ENCODE data around the gene PTPN6. TPM values are rescaled to one million over a fixed set of nuclear protein-coding genes. Genes with fewer than 3 reads are reported as not detected.

Gene PTPN6
- total RNA-seq, 1 experiment from 2014 or later = 13.7 TPM

GRCh38 chr12:6912164-6912935 is 38.8 kb upstream of the PTPN6 start:
- DNase-seq (ENCODE audit: low read depth, low spot score) (no peak), ATAC-seq (no peak)
- Histone ChIP-seq H3K4me3 (ENCODE audit: low read depth in 2 of 2, low read length in 2 of 2) (no peak overlapping the region), H3K36me3 (ENCODE audit: control insufficient read depth, insufficient read depth, low read length) (no peaks in the 10 kb centered on the region; the same call in 1 of the 2 replicates), H3K27ac (ENCODE audit: low read length) (no peak overlapping the region), H3K4me1 (ENCODE audit: control insufficient read depth, insufficient read depth, low read length) (peaks cover 4% of the 10 kb centered on the region; the same call in 1 of the 2 replicates), H3K27me3 (ENCODE audit: control insufficient read depth, insufficient read depth, low read length) (no peaks in the 10 kb centered on the region), H3K9me3 (ENCODE audit: control insufficient read depth, insufficient read depth, low read depth, low read length) (no peaks in the 10 kb centered on the region)
- intact Hi-C loops (cut with micrococcal nuclease; ENCODE audit: unreplicated experiment) (no loop called here), in situ Hi-C loops (cut with HindIII; ENCODE audit: low pct_unique_long_range_greater_than_20kb, low sequenced_read_pairs) (no loop called here)
- TF ChIP-seq SIN3A (IDR thresholded peaks at IDR 0.05; ENCODE audit: borderline replicate concordance, insufficient read depth, low read depth, low read length) = no peak
- TF ChIP-seq CTCF (IDR thresholded peaks at IDR 0.05) = no peak
- no peak for TF ChIP-seq POLR2AphosphoS5 (IDR thresholded peaks at IDR 0.05; ENCODE audit: low read depth, low read length)
- TF ChIP-seq, protein P1, sequence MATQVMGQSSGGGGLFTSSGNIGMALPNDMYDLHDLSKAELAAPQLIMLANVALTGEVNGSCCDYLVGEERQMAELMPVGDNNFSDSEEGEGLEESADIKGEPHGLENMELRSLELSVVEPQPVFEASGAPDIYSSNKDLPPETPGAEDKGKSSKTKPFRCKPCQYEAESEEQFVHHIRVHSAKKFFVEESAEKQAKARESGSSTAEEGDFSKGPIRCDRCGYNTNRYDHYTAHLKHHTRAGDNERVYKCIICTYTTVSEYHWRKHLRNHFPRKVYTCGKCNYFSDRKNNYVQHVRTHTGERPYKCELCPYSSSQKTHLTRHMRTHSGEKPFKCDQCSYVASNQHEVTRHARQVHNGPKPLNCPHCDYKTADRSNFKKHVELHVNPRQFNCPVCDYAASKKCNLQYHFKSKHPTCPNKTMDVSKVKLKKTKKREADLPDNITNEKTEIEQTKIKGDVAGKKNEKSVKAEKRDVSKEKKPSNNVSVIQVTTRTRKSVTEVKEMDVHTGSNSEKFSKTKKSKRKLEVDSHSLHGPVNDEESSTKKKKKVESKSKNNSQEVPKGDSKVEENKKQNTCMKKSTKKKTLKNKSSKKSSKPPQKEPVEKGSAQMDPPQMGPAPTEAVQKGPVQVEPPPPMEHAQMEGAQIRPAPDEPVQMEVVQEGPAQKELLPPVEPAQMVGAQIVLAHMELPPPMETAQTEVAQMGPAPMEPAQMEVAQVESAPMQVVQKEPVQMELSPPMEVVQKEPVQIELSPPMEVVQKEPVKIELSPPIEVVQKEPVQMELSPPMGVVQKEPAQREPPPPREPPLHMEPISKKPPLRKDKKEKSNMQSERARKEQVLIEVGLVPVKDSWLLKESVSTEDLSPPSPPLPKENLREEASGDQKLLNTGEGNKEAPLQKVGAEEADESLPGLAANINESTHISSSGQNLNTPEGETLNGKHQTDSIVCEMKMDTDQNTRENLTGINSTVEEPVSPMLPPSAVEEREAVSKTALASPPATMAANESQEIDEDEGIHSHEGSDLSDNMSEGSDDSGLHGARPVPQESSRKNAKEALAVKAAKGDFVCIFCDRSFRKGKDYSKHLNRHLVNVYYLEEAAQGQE (IDR thresholded peaks at IDR 0.05; ENCODE audit: insufficient read depth in 1 of 2, low read depth in 2 of 2, low read length in 1 of 2) = no peak
- TF ChIP-seq TCF7L2 (IDR thresholded peaks at IDR 0.05; ENCODE audit: low read depth, low read length) = no peak
- CTCF ChIA-PET = interaction anchor here (0.7 to 1.0 kb wide), 2 partner anchors 13 to 194 kb away, joined by 3 read pairs; no protein-coding TSS in a partner anchor
- BruUV-seq (replicated peaks) = no TSS peak
- POLR2A ChIA-PET = no interaction called here

GRCh38 chr12:6914246-6914946 is 36.8 kb upstream of the PTPN6 start, which contains the start of gene ENO2:
Gene ENO2, plus strand, starts transcription at chr12:6914580. Its CDS starts 1,253 bp downstream, at chr12:6915833.
- peak within 1 kb of the TSS; percentile 43 to 69 for H3K4me3 ChIP-seq (ENCODE audit: low read depth in 2 of 2, low read length in 2 of 2)
- H3K36me3 ChIP-seq (ENCODE audit: control insufficient read depth, insufficient read depth, low read length) = no peaks in the 10 kb centered on the region; the same call in 1 of the 2 replicates
- intact Hi-C loops (cut with micrococcal nuclease; ENCODE audit: unreplicated experiment) (no loop called here), in situ Hi-C loops (cut with HindIII; ENCODE audit: low pct_unique_long_range_greater_than_20kb, low sequenced_read_pairs) (no loop called here)
- peak; percentile 88 for ATAC-seq
- no peak for TF ChIP-seq CTCF (IDR thresholded peaks at IDR 0.05)
- TF ChIP-seq, protein P1 (IDR thresholded peaks at IDR 0.05; ENCODE audit: insufficient read depth in 1 of 2, low read depth in 2 of 2, low read length in 1 of 2) = no peak
- TF ChIP-seq POLR2AphosphoS5 (IDR thresholded peaks at IDR 0.05; ENCODE audit: low read depth, low read length) = no peak
- TF ChIP-seq TCF7L2 (IDR thresholded peaks at IDR 0.05; ENCODE audit: low read depth, low read length) = no peak
- TF ChIP-seq SIN3A (IDR thresholded peaks at IDR 0.05; ENCODE audit: borderline replicate concordance, insufficient read depth, low read depth, low read length) = no peak
- POLR2A ChIA-PET = interaction anchor here (0.5 kb wide), 1 partner anchor 9 kb away, joined by 3 read pairs; no protein-coding TSS in a partner anchor
- no peaks in the 10 kb centered on the region for H3K9me3 ChIP-seq (ENCODE audit: control insufficient read depth, insufficient read depth, low read depth, low read length)
- CTCF ChIA-PET = interaction anchor here (0.6 to 0.8 kb wide), 2 partner anchors 11 to 26 kb away, joined by 4 to 7 read pairs; no protein-coding TSS in a partner anchor
- DNase-seq (ENCODE audit: low read depth, low spot score) = no peak
- peaks cover 4% of the 10 kb centered on the region; the same call in 1 of the 2 replicates for H3K4me1 ChIP-seq (ENCODE audit: control insufficient read depth, insufficient read depth, low read length)
- H3K27ac ChIP-seq (ENCODE audit: low read length) = peak within 1 kb of the TSS; percentile 65
- BruUV-seq (replicated peaks) = no TSS peak
- H3K27me3 ChIP-seq (ENCODE audit: control insufficient read depth, insufficient read depth, low read length) = no peaks in the 10 kb centered on the region

Data from Panc1 (cell line).